CD14-positive monocyte (primary cell): ENCODE measurements around the gene C16orf82. TPM values are rescaled to one million over a fixed set of nuclear protein-coding genes. Genes with fewer than 3 reads are reported as not detected.

Source experiments
- DNase-seq, 3 donors: peaks; one replicate each; pipeline ENCODE4 v3.0.0-alpha.2; 2011 to 2022
- H2AFZ ChIP-seq: 2 replicates; pipeline ENCODE4 v1.6.0; 2012; ENCODE audit warnings: mild to moderate bottlenecking, low read depth, low read length, inconsistent platforms; ENCODE audit not compliant: insufficient read depth, poor library complexity, severe bottlenecking
- H3K27ac ChIP-seq, 2 donors: 1 replicate in 1 of 2; 2 replicates in 1 of 2; pipeline ENCODE4 v1.5.1; 2012 to 2013; ENCODE audit warnings: low read length in 2 of 2, control low read depth in 1 of 2, inconsistent platforms in 1 of 2, low read depth in 1 of 2, mild to moderate bottlenecking in 1 of 2
- H3K27me3 ChIP-seq, 2 donors: one replicate each; pipeline versions ENCODE4 v1.6.0 to v1.6.1; 2011 to 2013; ENCODE audit warnings: low read length in 2 of 2; ENCODE audit not compliant: control insufficient read depth in 2 of 2, insufficient read depth in 2 of 2
- H3K36me3 ChIP-seq, 2 donors: replicated peaks in 1 of 2; 1 replicate in 1 of 2; 2 replicates in 1 of 2; pipeline versions ENCODE4 v1.5.1 to v1.6.1; 2012 to 2013; ENCODE audit warnings: low read length in 2 of 2, control low read depth in 1 of 2, inconsistent platforms in 1 of 2, mild to moderate bottlenecking in 1 of 2; ENCODE audit not compliant: insufficient read depth in 2 of 2, control insufficient read depth in 1 of 2
- H3K4me1 ChIP-seq, 2 donors: 1 replicate in 1 of 2; 2 replicates in 1 of 2; pipeline versions ENCODE4 v1.5.1 to v1.6.1; 2012 to 2013; ENCODE audit warnings: low read length in 2 of 2, control low read depth in 1 of 2, inconsistent platforms in 1 of 2, mild to moderate bottlenecking in 1 of 2, moderate library complexity in 1 of 2; ENCODE audit not compliant: insufficient read depth in 2 of 2, control insufficient read depth in 1 of 2
- H3K4me2 ChIP-seq: replicated peaks from 2 replicates; pipeline ENCODE3; 2012; ENCODE audit warnings: low read length, moderate library complexity, mild to moderate bottlenecking; ENCODE audit not compliant: poor library complexity, severe bottlenecking; ENCODE audit errors: extremely low read depth
- H3K4me3 ChIP-seq, 3 experiments: fragments of 200-600 bp in 1 of 3; sonication (generic) in 1 of 3; replicated peaks in 1 of 3; 1 replicate in 2 of 3; 2 replicates in 1 of 3; pipeline ENCODE4 v1.5.1; 2011 to 2013; ENCODE audit warnings: low read length in 3 of 3, mild to moderate bottlenecking in 3 of 3, control low read depth in 2 of 3, low read depth in 2 of 3, inconsistent platforms in 1 of 3, moderate library complexity in 1 of 3
- H3K79me2 ChIP-seq: 2 replicates; pipeline ENCODE4 v1.6.0; 2012; ENCODE audit warnings: mild to moderate bottlenecking, control low read depth, inconsistent platforms, low read length, moderate library complexity; ENCODE audit not compliant: insufficient read depth
- H3K9ac ChIP-seq: 2 replicates; pipeline ENCODE4 v1.6.0; 2017; ENCODE audit warnings: low read length, mild to moderate bottlenecking; ENCODE audit not compliant: insufficient read depth, poor library complexity, severe bottlenecking
- H3K9me3 ChIP-seq, 2 donors: replicated peaks in 1 of 2; 1 replicate in 1 of 2; 2 replicates in 1 of 2; pipeline versions ENCODE4 v1.5.1 to v1.6.1; 2012 to 2013; ENCODE audit warnings: low read length in 2 of 2, control low read depth in 1 of 2; ENCODE audit not compliant: control insufficient read depth in 1 of 2, insufficient read depth in 1 of 2
- H4K20me1 ChIP-seq: 2 replicates; pipeline ENCODE4 v1.6.0; 2012; ENCODE audit warnings: mild to moderate bottlenecking, low read length, control low read depth, moderate library complexity; ENCODE audit not compliant: insufficient read depth
- H3K27ac Mint-ChIP-seq, 7 donors: one replicate each; pipeline ENCODE4 v1.8.0; 2020; ENCODE audit warnings: mild to moderate bottlenecking in 7 of 7, mixed read lengths in 7 of 7, moderate library complexity in 6 of 7, inconsistent platforms in 2 of 7
- H3K27me3 Mint-ChIP-seq, 3 donors: one replicate each; pipeline ENCODE4 v1.8.0; 2021 to 2022; ENCODE audit warnings: low read depth in 3 of 3, mild to moderate bottlenecking in 3 of 3, mixed read lengths in 3 of 3, moderate library complexity in 3 of 3, inconsistent platforms in 1 of 3
- H3K36me3 Mint-ChIP-seq, 2 donors: one replicate each; pipeline ENCODE4 v1.8.0; 2020; ENCODE audit warnings: mixed read lengths in 2 of 2, inconsistent platforms in 1 of 2, mild to moderate bottlenecking in 1 of 2
- H3K4me1 Mint-ChIP-seq: one replicate; pipeline ENCODE4 v1.8.0; 2020; ENCODE audit warnings: mild to moderate bottlenecking, mixed read lengths
- H3K4me3 Mint-ChIP-seq, 2 donors: one replicate each; pipeline ENCODE4 v1.8.0; 2020; ENCODE audit warnings: mild to moderate bottlenecking in 2 of 2, mixed read lengths in 2 of 2, moderate library complexity in 1 of 2
- H3K9me3 Mint-ChIP-seq, 7 donors: one replicate each; pipeline ENCODE4 v1.8.0; 2020 to 2022; ENCODE audit warnings: mixed read lengths in 7 of 7, mild to moderate bottlenecking in 6 of 7, moderate library complexity in 6 of 7, inconsistent platforms in 2 of 7
- CTCF ChIP-seq: fragments of 200-600 bp; IDR thresholded peaks from one replicate; pipeline ENCODE4 v1.8.0; 2022; ENCODE audit warnings: antibody characterized with exemption, mild to moderate bottlenecking
- WGBS: methylation state at CpG from one replicate; pipeline ENCODE4 v1.1.5; 2013; ENCODE audit warnings: missing lambda C conversion rate; ENCODE audit not compliant: insufficient coverage; 5-methylcytosine and 5-hydroxymethylcytosine counted together
- intact Hi-C, 2 donors: fragments of 100-400 bp; cut with micrococcal nuclease; formaldehyde crosslinking; loops; one replicate each; pipeline versions ENCODE4 v1.15.0 to v1.15.1; 2023
- polyA plus RNA-seq, 3 donors: library from polyadenylated mRNA; depleted of rRNA in 1 of 3; unstranded in 2 of 3; stranded (reverse) in 1 of 3; fragments of 300-500 nt in 2 of 3; fragments of >200 nt in 1 of 3; fragmentation: Illumina TruSeq in 2 of 3; gene quantifications; 1 replicate in 2 of 3; 2 replicates in 1 of 3; pipeline ENCODE4 v1.2.3, GENCODE V29; 2012 to 2021

Gene C16orf82
- polyA plus RNA-seq, 3 donors: not detected

DNA sequence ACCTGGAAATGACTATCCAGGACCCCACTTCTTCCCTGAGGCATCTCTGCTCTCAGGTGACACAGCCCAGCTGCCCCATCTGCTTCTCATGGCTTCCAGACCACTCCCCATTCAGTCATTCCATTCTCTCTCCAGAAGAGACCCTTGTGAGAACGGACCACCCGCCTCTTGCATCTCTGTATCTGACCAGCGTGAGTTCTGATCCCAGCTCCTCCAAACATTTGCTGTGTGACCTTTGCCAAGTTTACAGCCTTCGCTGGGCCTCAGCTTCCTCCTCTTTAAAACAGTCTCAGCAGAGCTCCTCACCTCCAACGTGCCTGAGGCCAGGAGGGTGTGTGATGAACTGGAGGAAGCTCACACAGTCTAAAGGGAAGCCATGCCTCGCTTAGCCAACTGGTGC, 39.6 kb downstream of the C16orf82 start:
- H3K4me2 ChIP-seq: no peak overlapping the region
- H3K79me2 ChIP-seq: no peaks in the 10 kb centered on the region
- H3K4me1 ChIP-seq: peaks cover 3 to 6% of the 10 kb centered on the region in 2 donors
- no peak overlapping the region for H2AFZ ChIP-seq
- Mint-ChIP-seq H3K4me1 (peaks cover 5% of the 10 kb centered on the region), H3K36me3 (no peaks in the 10 kb centered on the region), H3K27ac (no peak overlapping the region), H3K9me3 (peaks cover 0 to 6% (median 4%) of the 10 kb centered on the region in 7 donors), H3K27me3 (peaks cover 6 to 18% (median 17%) of the 10 kb centered on the region in 3 donors), H3K4me3 (no peak overlapping the region)
- no peak overlapping the region for H3K27ac ChIP-seq
- no peaks in the 10 kb centered on the region for H4K20me1 ChIP-seq
- H3K9me3 ChIP-seq: no peaks in the 10 kb centered on the region
- intact Hi-C loops: no loop called here
- H3K4me3 ChIP-seq: no peak overlapping the region
- peaks cover 0 to 6% of the 10 kb centered on the region in 2 donors for H3K27me3 ChIP-seq
- no peak for DNase-seq
- no peak for TF ChIP-seq CTCF
- WGBS: no CpG with 5 or more reads among the region's 6 CpGs
- no peak overlapping the region for H3K9ac ChIP-seq
- H3K36me3 ChIP-seq: no peaks in the 10 kb centered on the region

DNA sequence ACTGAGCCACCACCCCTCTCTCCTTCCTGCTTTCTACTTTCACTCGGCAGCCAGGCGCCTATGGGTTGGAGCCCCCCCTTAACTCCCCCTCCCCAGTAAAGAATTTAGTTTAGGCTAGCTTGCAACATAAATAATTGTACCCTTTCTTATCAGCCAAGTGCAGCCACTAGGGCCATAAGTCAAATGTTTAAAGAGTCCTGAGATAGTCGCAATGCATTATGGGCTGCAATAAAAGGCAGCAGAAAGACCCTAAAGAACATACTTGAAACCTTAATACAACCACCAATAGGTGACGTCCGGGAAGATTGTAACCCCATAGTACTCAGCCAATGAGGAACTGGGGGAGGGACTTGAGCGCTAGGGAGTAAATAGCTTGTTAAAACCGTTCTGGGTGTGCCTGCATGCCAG, 40.5 kb downstream of the C16orf82 start:
- WGBS: 20% methylated on average over 2 of the region's 7 CpGs
- Mint-ChIP-seq H3K27ac (no peak overlapping the region), H3K9me3 (peaks cover 0 to 6% (median 4%) of the 10 kb centered on the region in 7 donors), H3K27me3 (peaks cover 6 to 18% (median 17%) of the 10 kb centered on the region in 3 donors), H3K4me3 (no peak overlapping the region), H3K4me1 (peaks cover 11% of the 10 kb centered on the region), H3K36me3 (no peaks in the 10 kb centered on the region)
- no peak overlapping the region for H3K4me2 ChIP-seq
- H3K79me2 ChIP-seq: no peaks in the 10 kb centered on the region
- H3K9ac ChIP-seq: no peak overlapping the region
- intact Hi-C loops: no loop called here
- DNase-seq: no peak
- H3K4me1 ChIP-seq: peaks cover 6 to 7% of the 10 kb centered on the region in 2 donors
- no peaks in the 10 kb centered on the region for H3K36me3 ChIP-seq
- no peaks in the 10 kb centered on the region for H3K9me3 ChIP-seq
- H3K27ac ChIP-seq: no peak overlapping the region
- H4K20me1 ChIP-seq: no peaks in the 10 kb centered on the region
- H3K27me3 ChIP-seq: peaks cover 0 to 6% of the 10 kb centered on the region in 2 donors
- H3K4me3 ChIP-seq: no peak overlapping the region
- TF ChIP-seq CTCF: no peak
- H2AFZ ChIP-seq: no peak overlapping the region
